ENCODE results near the gene TMEM200C. TPM values are rescaled to one million over a fixed set of nuclear protein-coding genes. Genes with fewer than 3 reads are reported as not detected.

The TMEM200C gene
- total RNA-seq = 0.29 and 0.92 TPM in 2 replicates

DNA sequence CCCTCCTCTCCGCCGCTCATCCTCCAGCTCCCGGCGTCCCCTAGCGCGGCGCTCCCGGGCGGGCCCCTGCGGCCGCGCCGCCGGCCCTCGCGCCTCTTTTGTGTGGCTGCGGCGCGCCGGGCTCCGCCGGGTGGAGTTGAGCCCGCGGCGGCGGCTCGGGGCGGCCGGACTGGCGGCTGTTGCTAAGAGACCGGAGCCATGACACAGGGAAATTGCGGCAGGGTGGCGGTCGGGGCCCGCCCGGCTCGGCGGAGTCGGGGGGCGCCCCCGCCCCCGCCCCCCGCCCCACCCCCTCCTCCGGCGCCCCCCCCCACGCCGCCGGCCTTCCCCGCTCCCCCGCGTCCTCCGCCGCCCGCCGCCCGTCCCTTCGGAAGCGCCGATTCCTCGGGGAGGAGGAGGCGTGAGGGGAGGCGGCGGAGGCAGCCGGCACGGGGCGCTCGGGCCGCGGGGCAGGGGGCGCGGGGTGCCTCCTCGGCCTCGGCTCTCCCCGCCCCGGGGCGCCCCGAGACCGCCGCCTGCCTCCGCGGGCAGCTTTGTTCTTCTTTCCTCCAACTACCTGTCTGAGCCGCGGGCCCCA is at the start of gene TMEM200C:
Gene TMEM200C (minus strand): TSS at position 224 of the 577 bp plus-strand sequence. CDS start 3,459 bp downstream, outside the sequence.
- TF ChIP-seq, protein P1, sequence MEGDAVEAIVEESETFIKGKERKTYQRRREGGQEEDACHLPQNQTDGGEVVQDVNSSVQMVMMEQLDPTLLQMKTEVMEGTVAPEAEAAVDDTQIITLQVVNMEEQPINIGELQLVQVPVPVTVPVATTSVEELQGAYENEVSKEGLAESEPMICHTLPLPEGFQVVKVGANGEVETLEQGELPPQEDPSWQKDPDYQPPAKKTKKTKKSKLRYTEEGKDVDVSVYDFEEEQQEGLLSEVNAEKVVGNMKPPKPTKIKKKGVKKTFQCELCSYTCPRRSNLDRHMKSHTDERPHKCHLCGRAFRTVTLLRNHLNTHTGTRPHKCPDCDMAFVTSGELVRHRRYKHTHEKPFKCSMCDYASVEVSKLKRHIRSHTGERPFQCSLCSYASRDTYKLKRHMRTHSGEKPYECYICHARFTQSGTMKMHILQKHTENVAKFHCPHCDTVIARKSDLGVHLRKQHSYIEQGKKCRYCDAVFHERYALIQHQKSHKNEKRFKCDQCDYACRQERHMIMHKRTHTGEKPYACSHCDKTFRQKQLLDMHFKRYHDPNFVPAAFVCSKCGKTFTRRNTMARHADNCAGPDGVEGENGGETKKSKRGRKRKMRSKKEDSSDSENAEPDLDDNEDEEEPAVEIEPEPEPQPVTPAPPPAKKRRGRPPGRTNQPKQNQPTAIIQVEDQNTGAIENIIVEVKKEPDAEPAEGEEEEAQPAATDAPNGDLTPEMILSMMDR (conservative IDR thresholded peaks at IDR 0.05; ENCODE audit: low read depth, low read length) = no peak
- H3K4me3 ChIP-seq (ENCODE audit: low read depth, low read length) = peak within 1 kb of the TSS; percentile 40
- no peak for DNase-seq (ENCODE audit: low read depth)

DNA sequence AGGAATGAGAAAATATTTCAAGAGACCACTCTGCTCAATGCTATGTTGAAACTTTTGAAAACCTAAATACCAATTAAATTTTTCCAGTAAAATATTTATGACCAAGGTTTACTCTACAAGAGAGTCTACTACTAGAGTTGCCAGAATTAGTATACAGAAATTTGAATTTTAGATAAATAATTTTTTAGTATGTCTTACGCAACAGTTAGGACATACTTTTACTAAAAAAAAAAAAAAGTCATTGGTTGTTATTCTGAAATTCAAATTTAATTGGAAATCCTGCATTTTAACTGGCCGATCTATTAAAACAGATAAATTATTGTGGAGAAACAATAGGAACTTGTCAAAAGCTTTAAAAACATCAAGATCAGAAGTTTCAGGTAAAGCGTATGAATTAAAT is 49.1 kb upstream of the TMEM200C start:
- DNase-seq (ENCODE audit: low read depth) = no peak
- H3K4me3 ChIP-seq (ENCODE audit: low read depth, low read length) = no peak overlapping the region
- TF ChIP-seq, protein P1 (conservative IDR thresholded peaks at IDR 0.05; ENCODE audit: low read depth, low read length) = no peak

DNA sequence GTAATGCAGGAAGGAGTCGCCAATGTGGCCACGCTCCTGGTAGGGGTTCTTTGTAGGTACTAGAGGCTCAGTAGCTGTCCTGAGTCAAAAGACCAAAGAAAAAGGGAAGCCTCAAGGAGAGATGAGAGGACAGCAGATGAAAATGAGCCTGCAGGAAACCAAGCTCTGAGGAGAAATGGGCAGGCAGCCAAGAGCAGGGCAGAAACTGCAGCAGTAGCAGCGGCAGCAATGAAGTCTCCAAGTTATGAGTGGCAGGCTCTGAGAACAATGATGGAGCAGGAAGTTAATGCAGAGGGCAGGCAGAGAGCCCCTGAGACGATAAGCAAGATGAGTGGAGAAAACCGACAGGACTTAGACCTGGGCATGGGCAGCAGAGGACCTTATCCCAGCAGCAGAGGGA is 48.2 kb upstream of the TMEM200C start:
- H3K4me3 ChIP-seq (ENCODE audit: low read depth, low read length) = no peak overlapping the region
- DNase-seq (ENCODE audit: low read depth) = no peak
- TF ChIP-seq, protein P1 (conservative IDR thresholded peaks at IDR 0.05; ENCODE audit: low read depth, low read length) = no peak

DNA sequence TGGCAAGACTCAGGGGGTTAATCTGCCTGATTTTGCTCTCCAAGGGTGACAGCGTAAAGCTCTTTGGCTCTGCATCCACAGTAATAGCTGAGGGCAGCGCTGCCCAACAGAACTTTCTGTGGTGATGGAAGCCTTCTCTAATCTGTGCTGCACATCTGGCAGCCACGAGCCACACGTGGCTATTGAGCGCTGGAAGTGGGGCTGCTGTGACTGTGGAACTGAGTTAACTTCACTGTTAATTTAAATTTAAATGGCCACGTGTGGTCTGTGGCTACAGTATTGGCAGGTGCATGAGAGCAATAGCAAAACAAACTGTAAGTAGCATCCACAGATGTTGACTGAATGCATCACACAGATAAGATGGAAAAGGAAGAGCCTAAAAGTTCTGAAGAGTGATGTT is 47.3 kb upstream of the TMEM200C start:
- no peak for DNase-seq (ENCODE audit: low read depth)
- TF ChIP-seq, protein P1 (conservative IDR thresholded peaks at IDR 0.05; ENCODE audit: low read depth, low read length) = no peak
- H3K4me3 ChIP-seq (ENCODE audit: low read depth, low read length) = no peak overlapping the region

DNA sequence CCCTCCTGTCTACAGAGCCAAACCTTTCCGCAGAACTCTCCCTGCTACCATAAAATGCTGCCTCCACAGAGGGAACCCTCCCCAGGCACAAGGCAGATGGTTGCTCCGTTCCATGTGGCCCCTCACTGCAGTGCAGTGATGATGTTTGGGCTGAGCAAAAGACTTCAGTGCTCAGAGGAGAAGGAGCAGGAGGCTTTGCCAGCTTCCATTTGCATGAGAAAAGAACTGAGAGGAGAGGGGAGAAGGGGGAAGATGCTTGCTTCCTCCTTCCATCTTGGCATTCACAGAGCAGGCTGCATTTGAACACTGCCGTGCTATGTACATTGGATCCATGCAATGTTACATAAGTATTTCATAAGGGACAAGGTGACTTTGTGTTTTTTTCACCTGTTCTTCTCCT is 46.6 kb upstream of the TMEM200C start:
- TF ChIP-seq, protein P1 (conservative IDR thresholded peaks at IDR 0.05; ENCODE audit: low read depth, low read length) = no peak
- DNase-seq (ENCODE audit: low read depth) = no peak
- no peak overlapping the region for H3K4me3 ChIP-seq (ENCODE audit: low read depth, low read length)

- TF ChIP-seq, protein P1 (conservative IDR thresholded peaks at IDR 0.05; ENCODE audit: low read depth, low read length) = no peak
- no peak for DNase-seq (ENCODE audit: low read depth)
- no peak overlapping the region for H3K4me3 ChIP-seq (ENCODE audit: low read depth, low read length)
Measured at GRCh38 chr18:5939801-5940667, 44.7 kb upstream of the TMEM200C start.

All from epithelial cell of proximal tubule (primary cell).